ENCODE data around the gene MRPL9.

GRCh38 chr1:151807766-151808165 is 44.5 kb upstream of the MRPL9 start:
- TF ChIP-seq CTCF (IDR thresholded peaks at IDR 0.05; ENCODE audit: insufficient read depth, low read length, poor library complexity, severe bottlenecking) (no peak), EZH2phosphoT487 (conservative IDR thresholded peaks at IDR 0.05; ENCODE audit: low read length) (no peak)
